GM12801 (cell line): ENCODE results near the gene CYLD.

Experiments used
- CTCF ChIP-seq: IDR thresholded peaks from one replicate; pipeline ENCODE4 v1.5.1; 2011; ENCODE audit warnings: control low read depth; ENCODE audit not compliant: insufficient read length; ENCODE audit errors: extremely low read depth

CYLD gene

GRCh38 chr16:50761267-50761666 is 19.4 kb downstream of the CYLD start:
- TF ChIP-seq CTCF, result no peak

- TF ChIP-seq CTCF, result no peak
Measured at GRCh38 chr16:50762241-50762640, 20.4 kb downstream of the CYLD start.

GRCh38 chr16:50763211-50763610 is 21.3 kb downstream of the CYLD start:
- TF ChIP-seq CTCF, result no peak

- no peak for TF ChIP-seq CTCF
Measured at GRCh38 chr16:50765260-50765659, 23.4 kb downstream of the CYLD start.

- no peak for TF ChIP-seq CTCF
Measured at GRCh38 chr16:50765861-50766260, 24.0 kb downstream of the CYLD start.

GRCh38 chr16:50767197-50767596 is 25.3 kb downstream of the CYLD start:
- TF ChIP-seq CTCF, result no peak

- TF ChIP-seq CTCF, result no peak
Measured at GRCh38 chr16:50771366-50771765, 29.5 kb downstream of the CYLD start.

- no peak for TF ChIP-seq CTCF
Measured at GRCh38 chr16:50774405-50774804, 32.5 kb downstream of the CYLD start.
